Left lung (tissue), 10 donors: Measurements from ENCODE around the gene LILRB2. TPM values are rescaled to one million over a fixed set of nuclear protein-coding genes. Genes with fewer than 3 reads are reported as not detected.

Experiments
- ATAC-seq: fragments of 200-7000 bp; cut with Tn5 transposase; one replicate; pipeline ENCODE4 v1.9.1; 2020; ENCODE audit warnings: moderate library complexity
- DNase-seq, 4 donors: peaks; one replicate each; pipeline ENCODE4 v3.0.0-alpha.2; 2013 to 2020
- H3K27ac ChIP-seq, 2 donors: fragments of 200-600 bp; sonication (generic) in 1 of 2; one replicate each; pipeline versions ENCODE4 v1.5.0 to v1.8.0; 2020 to 2021
- H3K27me3 ChIP-seq, 2 donors: fragments of 200-600 bp; sonication (generic) in 1 of 2; one replicate each; pipeline versions ENCODE4 v1.5.0 to v1.8.0; 2020 to 2021
- H3K36me3 ChIP-seq, 2 donors: fragments of 200-600 bp; sonication (generic) in 1 of 2; one replicate each; pipeline versions ENCODE4 v1.5.0 to v1.8.0; 2020 to 2021
- H3K4me1 ChIP-seq, 2 donors: fragments of 200-600 bp; one replicate each; pipeline ENCODE4 v1.8.0; 2021
- H3K4me3 ChIP-seq, 2 donors: fragments of 200-600 bp; sonication (generic) in 1 of 2; one replicate each; pipeline versions ENCODE4 v1.5.0 to v1.8.0; 2020 to 2021; ENCODE audit warnings: mild to moderate bottlenecking in 1 of 2
- H3K9me3 ChIP-seq, 2 donors: fragments of 200-600 bp; sonication (generic) in 1 of 2; one replicate each; pipeline versions ENCODE4 v1.5.0 to v1.8.0; 2020 to 2021
- CTCF ChIP-seq, 2 donors: fragments of 200-600 bp; sonication (generic) in 1 of 2; IDR thresholded peaks; one replicate each; pipeline versions ENCODE4 v1.5.0 to v1.8.0; 2021; ENCODE audit warnings: antibody characterized with exemption in 2 of 2
- intact Hi-C, 2 donors: fragments of 100-400 bp; cut with DNase I; formaldehyde crosslinking; loops; one replicate each; pipeline versions ENCODE4 v1.11.2 to v1.14.2; 2022
- polyA plus RNA-seq, 6 donors: library from polyadenylated mRNA; unstranded; fragments of 120-200 nt; gene quantifications; one replicate each; pipeline ENCODE4 v1.2.1, GENCODE V29; 2013; ENCODE audit not compliant: insufficient read length in 6 of 6
- total RNA-seq, 2 donors: library from RNA; stranded (reverse); fragmentation: NEBNext Ultra II Directional; extraction: Animal tissue kit (Norgen Biotek cat#: 25700); gene quantifications; one replicate each; pipeline ENCODE4 v1.2.1, GENCODE V29; 2021
- donor health status: DM: no; HTN: yes; CAD: no.
- donor health status: DM: no; HTN: no; CAD: no.

Gene LILRB2
- total and polyA plus RNA-seq, 8 donors, result 1.2 to 54.9 (median 1.8) TPM

- Histone ChIP-seq H3K4me3 (peak within 1 kb of the TSS in 1 of 2 donors; percentile 48), H3K27me3 (peaks cover 0 to 79% of the 10 kb centered on the region in 2 donors), H3K9me3 (no peaks in the 10 kb centered on the region), H3K4me1 (peaks cover 0 to 68% of the 10 kb centered on the region in 2 donors), H3K27ac (peak within 1 kb of the TSS; percentile 17 to 90), H3K36me3 (peaks cover 0 to 23% of the 10 kb centered on the region in 2 donors)
- DNase-seq, result peak in 2 of 4 donors; percentile 63 to 84
- peak; percentile 79 for ATAC-seq
- intact Hi-C loops, result no loop called here
- TF ChIP-seq CTCF (IDR thresholded peaks at IDR 0.05), result no peak
Measured at GRCh38 chr19:54312436-54313377, 31.8 kb upstream of the LILRB2 start, which contains the start of gene LILRA5. Gene LILRA5 (minus strand): TSS chr19:54313166. CDS start chr19:54313019, 147 bp downstream.

- Histone ChIP-seq H3K4me1 (peaks cover 0 to 61% of the 10 kb centered on the region in 2 donors), H3K9me3 (no peaks in the 10 kb centered on the region), H3K36me3 (peaks cover 0 to 30% of the 10 kb centered on the region in 2 donors), H3K4me3 (peak overlapping the region in 1 of 2 donors; percentile 48), H3K27me3 (peaks cover 0 to 72% of the 10 kb centered on the region in 2 donors), H3K27ac (peak overlapping the region in 1 of 2 donors; percentile 90)
- ATAC-seq, result no peak
- TF ChIP-seq CTCF (IDR thresholded peaks at IDR 0.05), result no peak
- DNase-seq, result no peak
- intact Hi-C loops, result no loop called here
Measured at GRCh38 chr19:54312011-54312410, 31.1 kb upstream of the LILRB2 start.

- peaks cover 0 to 34% of the 10 kb centered on the region in 2 donors for H3K36me3 ChIP-seq
- H3K4me1 ChIP-seq, result peaks cover 0 to 56% of the 10 kb centered on the region in 2 donors
- ATAC-seq (no peak), DNase-seq (no peak)
- no peaks in the 10 kb centered on the region for H3K9me3 ChIP-seq
- H3K27me3 ChIP-seq, result peaks cover 0 to 67% of the 10 kb centered on the region in 2 donors
- intact Hi-C loops, result no loop called here
- peak overlapping the region in 1 of 2 donors; percentile 90 for H3K27ac ChIP-seq
- no peak for TF ChIP-seq CTCF (IDR thresholded peaks at IDR 0.05)
- H3K4me3 ChIP-seq, result peak overlapping the region in 1 of 2 donors; percentile 48
Measured at GRCh38 chr19:54311486-54311885, 30.6 kb upstream of the LILRB2 start.

- peaks cover 0 to 67% of the 10 kb centered on the region in 2 donors for H3K27me3 ChIP-seq
- peaks cover 0 to 40% of the 10 kb centered on the region in 2 donors for H3K36me3 ChIP-seq
- H3K9me3 ChIP-seq, result no peaks in the 10 kb centered on the region
- ATAC-seq (no peak), DNase-seq (no peak)
- peak overlapping the region in 1 of 2 donors; percentile 48 for H3K4me3 ChIP-seq
- no peak overlapping the region for H3K27ac ChIP-seq
- H3K4me1 ChIP-seq, result peaks cover 0 to 46% of the 10 kb centered on the region in 2 donors
- intact Hi-C loops, result no loop called here
- TF ChIP-seq CTCF (IDR thresholded peaks at IDR 0.05), result no peak
Measured at GRCh38 chr19:54310543-54310942, 29.6 kb upstream of the LILRB2 start.

- no peak overlapping the region for H3K27ac ChIP-seq
- intact Hi-C loops, result no loop called here
- TF ChIP-seq CTCF (IDR thresholded peaks at IDR 0.05), result no peak
- peaks cover 0 to 40% of the 10 kb centered on the region in 2 donors for H3K36me3 ChIP-seq
- no peaks in the 10 kb centered on the region for H3K9me3 ChIP-seq
- ATAC-seq (no peak), DNase-seq (peak in 1 of 4 donors; percentile 62)
- peaks cover 0 to 70% of the 10 kb centered on the region in 2 donors for H3K27me3 ChIP-seq
- H3K4me1 ChIP-seq, result peaks cover 0 to 50% of the 10 kb centered on the region in 2 donors
- H3K4me3 ChIP-seq, result peak overlapping the region in 1 of 2 donors; percentile 48
Measured at GRCh38 chr19:54309811-54310210, 28.9 kb upstream of the LILRB2 start.
